C4-2B (cell line): ENCODE measurements around the gene TOP3A.

Experiments
- CTCF ChIP-seq: fragments of 450-650 bp; conservative IDR thresholded peaks from 2 replicates; pipeline ENCODE4 v1.5.1; 2017; ENCODE audit warnings: mild to moderate bottlenecking
- ZFX ChIP-seq: fragments of 450-650 bp; IDR thresholded peaks from 2 replicates; pipeline ENCODE4 v1.6.1; 2017

- TF ChIP-seq CTCF: no peak
- no peak for TF ChIP-seq ZFX
These were observed 84.3 kb downstream of the TOP3A start for GRCh38 chr17:18230288-18231141.
